T-helper 2 cell treated with Interferon-gamma antibody and Interleukin-4, amounts not matched to agents 5 μg/mL and 100 μg/mL, for 36 hours (primary cell): ENCODE data around the gene EYS.

Experiments
- DNase-seq: peaks from one replicate; pipeline ENCODE4 v3.0.0; 2021; ENCODE audit warnings: low spot score
- H3K27ac Mint-ChIP-seq: one replicate; pipeline ENCODE4 v1.8.0; 2021; ENCODE audit warnings: mild to moderate bottlenecking, mixed read lengths
- H3K27me3 Mint-ChIP-seq: one replicate; pipeline ENCODE4 v1.8.0; 2021; ENCODE audit warnings: low read depth, mixed read lengths
- H3K36me3 Mint-ChIP-seq: one replicate; pipeline ENCODE4 v1.8.0; 2021; ENCODE audit warnings: low read depth, mixed read lengths
- H3K4me1 Mint-ChIP-seq: one replicate; pipeline ENCODE4 v1.8.0; 2021; ENCODE audit warnings: low read depth, mixed read lengths
- H3K4me3 Mint-ChIP-seq: one replicate; pipeline ENCODE4 v1.8.0; 2022; ENCODE audit warnings: mild to moderate bottlenecking, moderate library complexity, mixed read lengths
- H3K9me3 Mint-ChIP-seq: one replicate; pipeline ENCODE4 v1.8.0; 2021; ENCODE audit warnings: mixed read lengths

EYS gene

GRCh38 chr6:64590965-64591675 is 1115.9 kb downstream of the EYS start:
- no peaks in the 10 kb centered on the region for H3K27me3 Mint-ChIP-seq
- H3K36me3 Mint-ChIP-seq: no peaks in the 10 kb centered on the region
- H3K27ac Mint-ChIP-seq: no peak overlapping the region
- no peaks in the 10 kb centered on the region for H3K4me1 Mint-ChIP-seq
- peaks cover 30% of the 10 kb centered on the region for H3K9me3 Mint-ChIP-seq
- DNase-seq: no peak
- no peak overlapping the region for H3K4me3 Mint-ChIP-seq

- H3K9me3 Mint-ChIP-seq: peaks cover 19% of the 10 kb centered on the region
- no peaks in the 10 kb centered on the region for H3K4me1 Mint-ChIP-seq
- H3K27ac Mint-ChIP-seq: no peak overlapping the region
- no peaks in the 10 kb centered on the region for H3K36me3 Mint-ChIP-seq
- no peak overlapping the region for H3K4me3 Mint-ChIP-seq
- no peak for DNase-seq
- no peaks in the 10 kb centered on the region for H3K27me3 Mint-ChIP-seq
Observed at GRCh38 chr6:64589961-64590360, 1117.1 kb downstream of the EYS start.

DNA sequence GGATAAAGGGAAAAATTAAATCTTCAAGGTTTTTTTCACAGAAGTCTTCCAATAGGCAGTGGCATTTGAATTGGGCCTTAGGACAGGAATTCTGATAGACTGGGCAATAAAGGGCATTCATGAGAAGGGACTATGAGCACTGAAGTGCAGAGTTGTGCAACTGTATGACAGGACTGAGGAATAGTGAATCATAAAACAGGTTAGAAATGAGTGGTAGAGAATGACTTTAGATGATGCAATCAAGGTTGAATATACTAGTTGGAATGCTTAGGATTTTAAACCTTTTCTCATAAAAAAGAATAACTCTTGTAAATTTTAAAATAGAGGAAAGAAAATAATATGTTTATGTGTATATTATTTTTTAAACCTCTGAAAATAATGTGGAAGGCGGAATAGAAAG is 1126.7 kb downstream of the EYS start:
- H3K36me3 Mint-ChIP-seq: no peaks in the 10 kb centered on the region
- DNase-seq: no peak
- no peaks in the 10 kb centered on the region for H3K27me3 Mint-ChIP-seq
- H3K27ac Mint-ChIP-seq: no peak overlapping the region
- H3K4me3 Mint-ChIP-seq: no peak overlapping the region
- no peaks in the 10 kb centered on the region for H3K4me1 Mint-ChIP-seq
- peaks cover 19% of the 10 kb centered on the region for H3K9me3 Mint-ChIP-seq

DNA sequence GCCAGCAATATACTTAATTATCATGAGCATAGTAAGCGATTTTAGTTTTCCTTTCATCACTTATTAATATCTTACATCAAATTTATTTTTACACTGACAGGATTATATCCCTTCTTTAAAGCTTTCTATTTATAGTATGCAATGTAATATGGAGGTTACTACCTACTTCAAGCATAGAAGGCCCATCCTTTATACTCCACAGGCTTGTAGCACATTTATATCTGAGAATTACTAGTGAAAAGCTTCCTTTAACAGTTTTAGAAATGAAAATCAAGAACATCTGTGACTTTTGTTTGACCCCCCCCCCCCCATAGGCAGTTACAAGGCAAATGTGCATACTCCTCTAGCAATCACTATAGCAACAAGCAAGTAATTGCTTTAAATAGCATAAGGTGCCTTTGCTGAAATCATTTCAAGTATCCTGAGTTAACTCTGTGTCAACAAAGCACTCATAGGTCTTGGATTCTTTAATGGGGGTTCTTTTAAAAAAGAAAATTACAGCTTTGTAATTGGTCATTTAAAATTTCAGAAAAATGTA is 1153.7 kb downstream of the EYS start:
- Mint-ChIP-seq H3K36me3 (no peaks in the 10 kb centered on the region), H3K9me3 (peaks cover 20% of the 10 kb centered on the region), H3K27ac (no peak overlapping the region), H3K27me3 (no peaks in the 10 kb centered on the region), H3K4me3 (no peak overlapping the region), H3K4me1 (no peaks in the 10 kb centered on the region)
- no peak for DNase-seq

GRCh38 chr6:64547594-64548268 is 1159.3 kb downstream of the EYS start:
- Mint-ChIP-seq H3K4me1 (no peaks in the 10 kb centered on the region), H3K27ac (no peak overlapping the region), H3K36me3 (no peaks in the 10 kb centered on the region), H3K27me3 (no peaks in the 10 kb centered on the region), H3K4me3 (no peak overlapping the region), H3K9me3 (peaks cover 28% of the 10 kb centered on the region)
- DNase-seq: no peak

- H3K27me3 Mint-ChIP-seq: no peaks in the 10 kb centered on the region
- DNase-seq: no peak
- H3K27ac Mint-ChIP-seq: no peak overlapping the region
- H3K4me1 Mint-ChIP-seq: no peaks in the 10 kb centered on the region
- no peaks in the 10 kb centered on the region for H3K36me3 Mint-ChIP-seq
- peaks cover 30% of the 10 kb centered on the region for H3K9me3 Mint-ChIP-seq
- no peak overlapping the region for H3K4me3 Mint-ChIP-seq
Observed at GRCh38 chr6:64539917-64540316, 1167.1 kb downstream of the EYS start.

DNA sequence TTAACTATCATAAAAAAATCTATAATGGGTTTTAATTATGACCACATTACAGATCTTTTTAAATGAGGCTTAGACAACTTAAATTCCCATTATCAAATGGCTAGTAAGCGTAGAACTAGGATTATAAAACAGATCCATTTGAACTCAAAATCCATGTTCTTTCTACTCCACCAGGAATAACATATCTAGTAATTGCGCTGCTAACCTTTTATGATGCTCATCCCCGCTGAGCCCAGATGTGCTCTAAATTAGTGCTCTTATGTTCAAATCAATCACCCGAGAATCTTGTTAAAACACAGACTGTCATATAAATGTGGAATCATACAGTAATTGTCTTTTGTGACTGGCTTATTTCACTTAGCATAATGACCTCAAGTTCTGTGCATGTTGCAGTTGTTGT is 1168.3 kb downstream of the EYS start:
- DNase-seq: no peak
- no peak overlapping the region for H3K27ac Mint-ChIP-seq
- H3K4me3 Mint-ChIP-seq: no peak overlapping the region
- peaks cover 27% of the 10 kb centered on the region for H3K9me3 Mint-ChIP-seq
- H3K27me3 Mint-ChIP-seq: no peaks in the 10 kb centered on the region
- no peaks in the 10 kb centered on the region for H3K4me1 Mint-ChIP-seq
- H3K36me3 Mint-ChIP-seq: no peaks in the 10 kb centered on the region

DNA sequence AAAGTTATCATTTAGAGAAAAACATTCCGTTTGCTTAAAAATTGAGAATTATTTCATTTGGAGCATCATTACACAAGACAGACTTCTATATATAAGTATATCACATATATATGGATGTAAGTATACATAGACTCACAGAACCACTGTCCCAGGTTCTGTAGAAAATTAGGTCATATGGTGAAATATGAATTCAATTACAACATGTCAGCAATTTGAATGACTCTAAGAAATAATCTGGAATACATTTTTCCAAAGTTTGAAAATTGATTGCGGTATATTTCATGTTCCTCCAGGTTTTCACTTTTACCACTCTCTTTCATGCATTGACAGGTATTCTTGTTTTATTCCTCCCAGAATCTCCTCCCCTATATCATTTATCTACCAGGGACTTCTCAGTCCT is 1179.1 kb downstream of the EYS start:
- no peaks in the 10 kb centered on the region for H3K4me1 Mint-ChIP-seq
- H3K27me3 Mint-ChIP-seq: no peaks in the 10 kb centered on the region
- no peak overlapping the region for H3K4me3 Mint-ChIP-seq
- no peak for DNase-seq
- H3K27ac Mint-ChIP-seq: no peak overlapping the region
- no peaks in the 10 kb centered on the region for H3K36me3 Mint-ChIP-seq
- peaks cover 29% of the 10 kb centered on the region for H3K9me3 Mint-ChIP-seq

GRCh38 chr6:64522859-64523258 is 1184.2 kb downstream of the EYS start:
- Mint-ChIP-seq H3K4me1 (no peaks in the 10 kb centered on the region), H3K36me3 (no peaks in the 10 kb centered on the region), H3K27ac (no peak overlapping the region), H3K9me3 (peaks cover 22% of the 10 kb centered on the region), H3K4me3 (no peak overlapping the region), H3K27me3 (no peaks in the 10 kb centered on the region)
- no peak for DNase-seq

GRCh38 chr6:64520050-64520449 is 1187.0 kb downstream of the EYS start:
- H3K27me3 Mint-ChIP-seq: no peaks in the 10 kb centered on the region
- H3K9me3 Mint-ChIP-seq: peaks cover 19% of the 10 kb centered on the region
- DNase-seq: no peak
- H3K4me1 Mint-ChIP-seq: no peaks in the 10 kb centered on the region
- no peaks in the 10 kb centered on the region for H3K36me3 Mint-ChIP-seq
- H3K27ac Mint-ChIP-seq: no peak overlapping the region
- H3K4me3 Mint-ChIP-seq: no peak overlapping the region

GRCh38 chr6:64516393-64516792 is 1190.6 kb downstream of the EYS start:
- no peak overlapping the region for H3K4me3 Mint-ChIP-seq
- no peak overlapping the region for H3K27ac Mint-ChIP-seq
- no peaks in the 10 kb centered on the region for H3K27me3 Mint-ChIP-seq
- H3K9me3 Mint-ChIP-seq: peaks cover 14% of the 10 kb centered on the region
- no peak for DNase-seq
- no peaks in the 10 kb centered on the region for H3K4me1 Mint-ChIP-seq
- no peaks in the 10 kb centered on the region for H3K36me3 Mint-ChIP-seq

- DNase-seq: no peak
- H3K27ac Mint-ChIP-seq: no peak overlapping the region
- H3K9me3 Mint-ChIP-seq: peaks cover 9% of the 10 kb centered on the region
- H3K4me1 Mint-ChIP-seq: no peaks in the 10 kb centered on the region
- H3K27me3 Mint-ChIP-seq: no peaks in the 10 kb centered on the region
- no peak overlapping the region for H3K4me3 Mint-ChIP-seq
- no peaks in the 10 kb centered on the region for H3K36me3 Mint-ChIP-seq
Observed at GRCh38 chr6:64507661-64508060, 1199.4 kb downstream of the EYS start.

DNA sequence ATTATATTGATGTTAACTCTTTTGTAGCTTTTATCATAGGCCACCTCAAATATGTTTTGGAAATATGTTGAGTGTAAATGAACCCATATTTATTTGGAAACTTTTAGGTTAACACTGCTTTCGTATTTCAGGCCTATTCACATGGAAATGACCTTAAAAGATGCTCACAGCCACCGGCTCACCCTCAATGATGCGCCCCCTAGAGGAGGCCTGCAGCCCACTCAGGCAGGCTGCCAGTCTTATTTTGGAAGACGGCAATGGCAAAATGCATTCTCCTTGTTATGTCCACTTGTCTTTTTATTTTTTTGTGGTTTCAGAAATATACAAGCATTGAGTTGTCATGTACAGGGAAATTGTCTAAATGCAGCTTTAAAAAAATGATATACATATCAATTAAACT is 1201.7 kb downstream of the EYS start:
- DNase-seq: no peak
- no peaks in the 10 kb centered on the region for H3K4me1 Mint-ChIP-seq
- H3K4me3 Mint-ChIP-seq: no peak overlapping the region
- H3K27me3 Mint-ChIP-seq: no peaks in the 10 kb centered on the region
- no peak overlapping the region for H3K27ac Mint-ChIP-seq
- H3K36me3 Mint-ChIP-seq: no peaks in the 10 kb centered on the region
- H3K9me3 Mint-ChIP-seq: peaks cover 5% of the 10 kb centered on the region

DNA sequence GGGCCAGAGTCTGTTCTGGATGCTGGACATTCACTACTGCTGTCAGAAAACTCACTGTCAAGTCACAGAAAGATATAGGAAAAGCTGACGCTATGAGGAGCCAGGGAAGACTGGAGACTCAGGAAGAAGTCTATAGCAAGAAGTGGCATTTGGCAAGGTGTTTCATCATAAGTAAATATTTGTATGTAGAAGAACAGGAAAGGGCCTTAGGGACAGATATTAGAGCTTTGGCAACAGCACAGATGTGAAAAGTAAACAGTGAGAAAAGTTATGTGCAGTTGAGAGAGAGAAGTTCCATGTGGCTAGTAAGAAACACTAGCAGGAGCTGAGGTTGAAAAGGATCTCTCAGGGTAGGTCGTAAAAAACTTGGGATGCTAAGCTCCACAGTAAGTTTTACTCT is 1202.5 kb downstream of the EYS start:
- H3K4me1 Mint-ChIP-seq: no peaks in the 10 kb centered on the region
- no peaks in the 10 kb centered on the region for H3K36me3 Mint-ChIP-seq
- peaks cover 7% of the 10 kb centered on the region for H3K9me3 Mint-ChIP-seq
- H3K27ac Mint-ChIP-seq: no peak overlapping the region
- H3K27me3 Mint-ChIP-seq: no peaks in the 10 kb centered on the region
- no peak for DNase-seq
- no peak overlapping the region for H3K4me3 Mint-ChIP-seq
